Ovary (tissue), 9 donors: Measurements from ENCODE around the gene LIMCH1. TPM values are rescaled to one million over a fixed set of nuclear protein-coding genes. Genes with fewer than 3 reads are reported as not detected.

Source experiments
- DNase-seq, 5 donors: peaks; one replicate each; pipeline ENCODE4 v3.0.0-alpha.2; 2019 to 2020
- H3K27ac ChIP-seq, 2 donors: fragments of 200-600 bp; one replicate each; pipeline versions ENCODE4 v1.5.1 to v1.8.0; 2019 to 2022
- H3K27me3 ChIP-seq: fragments of 200-600 bp; one replicate; pipeline ENCODE4 v1.8.0; 2022
- H3K36me3 ChIP-seq: fragments of 200-600 bp; sonication (generic); one replicate; pipeline ENCODE4 v1.5.1; 2019
- H3K4me1 ChIP-seq: one replicate; pipeline ENCODE4 v1.8.1; 2013; ENCODE audit warnings: mild to moderate bottlenecking, moderate library complexity; ENCODE audit not compliant: insufficient read depth
- H3K4me3 ChIP-seq: fragments of 200-600 bp; sonication (generic); one replicate; pipeline ENCODE4 v1.5.1; 2017
- H3K9me3 ChIP-seq, 2 donors: fragments of 200-600 bp in 1 of 2; sonication (generic) in 1 of 2; one replicate each; pipeline versions ENCODE4 v1.5.1 to v1.8.1; 2013 to 2019; ENCODE audit warnings: mild to moderate bottlenecking in 1 of 2, moderate library complexity in 1 of 2
- CTCF ChIP-seq, 3 donors: fragments of 450-650 bp in 2 of 3; fragments of 200-600 bp in 1 of 3; IDR thresholded peaks; one replicate each; pipeline versions ENCODE4 v1.5.1 to v1.8.0; 2016 to 2022; ENCODE audit warnings: antibody characterized with exemption in 3 of 3, mild to moderate bottlenecking in 1 of 3
- EP300 ChIP-seq: sonication (generic); formaldehyde crosslinking; IDR thresholded peaks from one replicate; pipeline ENCODE4 v1.6.1; 2017; ENCODE audit warnings: antibody characterized with exemption
- POLR2A ChIP-seq: fragments of 450-650 bp; IDR thresholded peaks from one replicate; pipeline ENCODE4 v1.6.1; 2017; ENCODE audit warnings: antibody characterized with exemption, mild to moderate bottlenecking, moderate library complexity
- WGBS, 3 donors: extraction: QIAGEN DNeasy Blood & Tissue Kit in 1 of 3; methylation state at CpG; one replicate each; pipeline versions ENCODE4 v1.1.5 to v1.1.7; 2013 to 2017; 5-methylcytosine and 5-hydroxymethylcytosine counted together
- intact Hi-C, 4 donors: fragments of 100-400 bp; cut with DNase I; formaldehyde crosslinking; loops; one replicate each; pipeline versions ENCODE4 v1.11.0 to v1.15.1; 2022 to 2023
- polyA plus RNA-seq, 2 donors: library from polyadenylated mRNA; stranded (reverse); fragments of 200-250 nt in 1 of 2; fragments of 350-450 nt in 1 of 2; fragmentation: Illumina TruSeq in 1 of 2; extraction: RNeasy Lipid Tissue Mini Kit (QIAGEN cat#74804) in 1 of 2; gene quantifications; one replicate each; pipeline ENCODE4 v1.2.3, GENCODE V29; 2013 to 2014
- total RNA-seq, 7 donors: library from RNA; depleted of rRNA in 2 of 7; stranded (reverse); fragments of >200 nt in 2 of 7; fragmentation: NEBNext Ultra II Directional in 3 of 7; extraction: Animal tissue kit (Norgen Biotek cat#: 25700) in 3 of 7; gene quantifications; one replicate each; pipeline versions ENCODE4 v1.1.0 to v1.2.4, GENCODE V29; 2016 to 2023
- donor health status: DM: no; HTN: no; CAD: no; lungs with moderate emphysema.
- donor health status: DM: no; HTN: no; CAD: no.
- donor health status: Bipolar disorder and iron deficiency.
- donor health status: DM: yes; HTN: yes; CAD: no.
- donor health status: DM: no; HTN: no; CAD: no.
- donor health status: DM: yes; HTN: yes; CAD: no.

Gene LIMCH1
- total and polyA plus RNA-seq, 9 donors: 9.7 to 56.6 (median 23.6) TPM

DNA sequence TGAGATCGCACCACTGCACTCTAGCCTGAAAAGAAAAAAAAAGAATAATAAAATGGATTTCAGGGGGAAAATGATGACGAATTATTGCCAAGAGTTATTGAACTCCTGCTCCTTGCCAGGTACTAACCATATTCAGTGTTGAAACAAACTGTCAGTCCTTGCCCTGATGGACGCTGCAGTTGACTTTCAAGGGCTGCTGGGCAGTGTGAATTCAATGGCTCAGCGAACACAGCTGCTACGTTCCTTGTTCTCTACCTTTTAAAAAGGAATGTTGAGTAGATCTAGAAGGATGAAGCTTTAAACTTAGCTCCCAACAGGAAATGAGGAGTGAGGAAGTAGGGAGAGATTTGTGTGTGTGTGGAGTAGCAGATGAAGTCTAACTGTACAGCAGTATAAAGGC, 2.7 kb downstream of the LIMCH1 start:
- 77 to 93% (median 92%) methylated on average over 5 of the region's 5 CpGs for whole genome bisulfite sequencing, 3 donors
- DNase-seq: no peak
- no peaks in the 10 kb centered on the region for H3K27me3 ChIP-seq
- TF ChIP-seq CTCF (IDR thresholded peaks at IDR 0.05): no peak
- no peak for TF ChIP-seq POLR2A
- no peak for TF ChIP-seq EP300
- H3K36me3 ChIP-seq: no peaks in the 10 kb centered on the region
- H3K4me1 ChIP-seq: peaks cover 10% of the 10 kb centered on the region
- no peaks in the 10 kb centered on the region for H3K9me3 ChIP-seq
- H3K27ac ChIP-seq: no peak overlapping the region
- H3K4me3 ChIP-seq: no peak overlapping the region
- intact Hi-C loops: no loop called here

DNA sequence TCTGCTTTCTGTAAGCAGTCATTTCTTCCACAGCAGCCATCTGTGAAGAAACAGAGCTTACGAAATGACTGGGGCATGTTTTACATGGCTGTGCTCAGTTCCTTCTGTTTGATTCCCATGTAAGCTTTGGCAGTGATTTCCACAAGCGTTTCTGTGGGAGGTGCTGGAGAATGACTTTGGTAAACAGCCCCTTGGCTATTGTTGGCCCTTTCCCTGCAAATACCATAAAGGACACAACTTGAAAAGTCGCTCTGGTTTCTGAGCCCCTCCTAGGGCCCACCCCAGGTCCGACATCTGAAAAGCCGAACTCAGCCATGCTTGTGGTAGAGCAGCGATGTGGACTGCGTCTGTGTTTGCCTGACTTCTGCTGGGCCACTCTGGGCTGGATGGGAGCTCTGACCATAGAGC, 3.7 kb downstream of the LIMCH1 start:
- 72 to 75% (median 73%) methylated on average over 7 of the region's 7 CpGs for WGBS, 3 donors
- Histone ChIP-seq H3K4me1 (peaks cover 10% of the 10 kb centered on the region), H3K27ac (no peak overlapping the region), H3K9me3 (no peaks in the 10 kb centered on the region), H3K36me3 (no peaks in the 10 kb centered on the region), H3K27me3 (no peaks in the 10 kb centered on the region), H3K4me3 (no peak overlapping the region)
- no peak for TF ChIP-seq EP300
- no peak for TF ChIP-seq CTCF (IDR thresholded peaks at IDR 0.05)
- no peak for TF ChIP-seq POLR2A
- DNase-seq: no peak
- intact Hi-C loops: no loop called here

DNA sequence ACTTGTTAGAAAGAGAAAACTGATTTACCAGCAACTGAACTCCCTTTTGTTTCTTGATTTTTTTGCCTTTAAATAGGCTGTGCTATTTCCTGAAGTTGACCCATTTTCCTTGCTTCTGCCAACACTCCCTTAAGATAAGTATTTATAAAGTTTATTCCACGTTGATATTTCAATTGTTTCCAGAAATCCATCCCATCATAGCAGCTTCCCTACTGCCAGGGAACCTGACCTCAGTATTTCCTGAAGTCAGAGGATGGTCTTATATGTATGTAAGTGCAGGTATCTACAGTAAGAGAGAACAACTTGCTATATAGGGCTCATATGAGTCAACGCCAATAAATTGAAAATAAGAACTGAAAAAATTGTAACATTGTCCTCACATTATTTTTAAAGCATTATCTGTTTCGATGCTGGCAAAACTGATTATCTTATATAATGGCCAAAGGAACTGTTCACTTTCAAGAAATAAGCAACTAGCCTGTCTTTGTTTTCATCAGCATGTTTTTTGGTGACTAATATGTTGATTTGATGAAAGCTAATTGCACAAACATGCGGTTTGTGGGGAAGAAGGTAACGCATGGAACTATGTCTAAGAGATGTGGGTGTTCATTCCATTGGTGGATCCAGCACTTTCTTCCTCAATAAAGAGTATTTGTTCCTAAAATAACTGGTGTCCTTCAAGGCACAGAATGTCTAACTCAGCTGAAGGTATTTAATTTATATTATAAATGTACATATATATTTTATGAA, 4.7 kb downstream of the LIMCH1 start:
- intact Hi-C loops: no loop called here
- Histone ChIP-seq H3K4me1 (peaks cover 10% of the 10 kb centered on the region), H3K9me3 (no peaks in the 10 kb centered on the region), H3K27me3 (no peaks in the 10 kb centered on the region), H3K4me3 (no peak overlapping the region), H3K27ac (no peak overlapping the region), H3K36me3 (no peaks in the 10 kb centered on the region)
- TF ChIP-seq CTCF (IDR thresholded peaks at IDR 0.05): no peak
- WGBS, 3 donors: 66 to 69% (median 69%) methylated on average over 5 of the region's 5 CpGs
- no peak for DNase-seq

GRCh38 chr4:41545238-41545637, 7.3 kb downstream of the LIMCH1 start:
- TF ChIP-seq EP300: no peak
- no peak for TF ChIP-seq CTCF (IDR thresholded peaks at IDR 0.05)
- no peak for TF ChIP-seq POLR2A
- intact Hi-C loops: no loop called here
- H3K27me3 ChIP-seq: no peaks in the 10 kb centered on the region
- H3K36me3 ChIP-seq: no peaks in the 10 kb centered on the region
- no peaks in the 10 kb centered on the region for H3K9me3 ChIP-seq
- DNase-seq: no peak
- peak overlapping the region in 1 of 2 donors; percentile 55 for H3K27ac ChIP-seq
- no peak overlapping the region for H3K4me3 ChIP-seq
- 4 to 22% (median 5%) methylated on average over 6 of the region's 6 CpGs for WGBS, 3 donors
- peaks cover 1% of the 10 kb centered on the region for H3K4me1 ChIP-seq
